Measurements from ENCODE around the gene BCKDHB.
"Not testable (repeated sequence)": the region's sequence is repeated elsewhere in the genome, so short reads cannot be mapped to it uniquely, and the experiment has no call there.

BCKDHB gene

GRCh38 chr6:80106418-80107235 is at the start of gene BCKDHB:
Gene BCKDHB (plus strand): TSS chr6:80106671. CDS start chr6:80106694, 23 bp downstream.
- DNase-seq (ENCODE audit: low read depth in 2 of 2) = peak; percentile 97

GRCh38 chr6:80060774-80061173 is 45.7 kb upstream of the BCKDHB start:
- no peak for DNase-seq (ENCODE audit: low read depth in 2 of 2)

GRCh38 chr6:80068146-80068545 is 38.3 kb upstream of the BCKDHB start:
- DNase-seq (ENCODE audit: low read depth in 2 of 2) = not testable (repeated sequence)

- not testable (repeated sequence) for DNase-seq (ENCODE audit: low read depth in 2 of 2)
Observed at GRCh38 chr6:80070431-80070830, 36.0 kb upstream of the BCKDHB start.

- no peak for DNase-seq (ENCODE audit: low read depth in 2 of 2)
Observed at GRCh38 chr6:80077067-80077466, 29.4 kb upstream of the BCKDHB start.

- DNase-seq (ENCODE audit: low read depth in 2 of 2) = no peak
Observed at GRCh38 chr6:80088637-80089036, 17.8 kb upstream of the BCKDHB start.

- no peak for DNase-seq (ENCODE audit: low read depth in 2 of 2)
Observed at GRCh38 chr6:80091506-80091905, 15.0 kb upstream of the BCKDHB start.

- no peak for DNase-seq (ENCODE audit: low read depth in 2 of 2)
Observed at GRCh38 chr6:80094017-80094416, 12.5 kb upstream of the BCKDHB start.

GRCh38 chr6:80095600-80095999 is 10.9 kb upstream of the BCKDHB start:
- DNase-seq (ENCODE audit: low read depth in 2 of 2) = no peak

- DNase-seq (ENCODE audit: low read depth in 2 of 2) = no peak
Observed at GRCh38 chr6:80098392-80098791, 8.1 kb upstream of the BCKDHB start.

GRCh38 chr6:80104520-80104919 is 2.0 kb upstream of the BCKDHB start:
- no peak for DNase-seq (ENCODE audit: low read depth in 2 of 2)

GRCh38 chr6:80105972-80106417 is 476 bp upstream of the BCKDHB start:
- DNase-seq (ENCODE audit: low read depth in 2 of 2) = no peak

GRCh38 chr6:80122576-80122975 is 16.1 kb downstream of the BCKDHB start:
- DNase-seq (ENCODE audit: low read depth in 2 of 2) = not testable (repeated sequence)

GRCh38 chr6:80126657-80127345 is 20.3 kb downstream of the BCKDHB start:
- no peak for DNase-seq (ENCODE audit: low read depth in 2 of 2)

GRCh38 chr6:80129485-80129884 is 23.0 kb downstream of the BCKDHB start:
- no peak for DNase-seq (ENCODE audit: low read depth in 2 of 2)

GRCh38 chr6:80133020-80133419 is 26.5 kb downstream of the BCKDHB start:
- peak; percentile 84 to 85 for DNase-seq (ENCODE audit: low read depth in 2 of 2)

- no peak for DNase-seq (ENCODE audit: low read depth in 2 of 2)
Observed at GRCh38 chr6:80134065-80134464, 27.6 kb downstream of the BCKDHB start.

GRCh38 chr6:80142586-80142985 is 36.1 kb downstream of the BCKDHB start:
- peak; percentile 23 to 31 for DNase-seq (ENCODE audit: low read depth in 2 of 2)

- peak; percentile 62 to 73 for DNase-seq (ENCODE audit: low read depth in 2 of 2)
Observed at GRCh38 chr6:80143419-80143937, 37.0 kb downstream of the BCKDHB start.

- no peak for DNase-seq (ENCODE audit: low read depth in 2 of 2)
Observed at GRCh38 chr6:80144753-80145315, 38.4 kb downstream of the BCKDHB start.

GRCh38 chr6:80145509-80145908 is 39.0 kb downstream of the BCKDHB start:
- DNase-seq (ENCODE audit: low read depth in 2 of 2) = no peak

GRCh38 chr6:80145921-80146320 is 39.5 kb downstream of the BCKDHB start:
- no peak for DNase-seq (ENCODE audit: low read depth in 2 of 2)

All from fibroblast of skin of left quadriceps (primary cell).